Esophagus muscularis mucosa (tissue), 3 donors: Measurements from ENCODE around the gene CCNL1.

Source experiments
- CTCF ChIP-seq, 3 experiments: fragments of 200-600 bp in 2 of 3; fragments of 450-650 bp in 1 of 3; sonication (generic) in 2 of 3; IDR thresholded peaks; one replicate each; pipeline ENCODE4 v1.5.1; 2017 to 2019; ENCODE audit warnings: antibody characterized with exemption in 3 of 3, mild to moderate bottlenecking in 2 of 3, moderate library complexity in 1 of 3
- POLR2A ChIP-seq: fragments of 450-650 bp; IDR thresholded peaks from one replicate; pipeline ENCODE4 v1.6.1; 2017; ENCODE audit warnings: antibody characterized with exemption, moderate library complexity, mild to moderate bottlenecking, low read depth
- POLR2AphosphoS5 ChIP-seq, 2 donors: sonication (generic); formaldehyde crosslinking; IDR thresholded peaks; one replicate each; pipeline ENCODE4 v1.6.1; 2017; ENCODE audit warnings: antibody characterized with exemption in 2 of 2

DNA sequence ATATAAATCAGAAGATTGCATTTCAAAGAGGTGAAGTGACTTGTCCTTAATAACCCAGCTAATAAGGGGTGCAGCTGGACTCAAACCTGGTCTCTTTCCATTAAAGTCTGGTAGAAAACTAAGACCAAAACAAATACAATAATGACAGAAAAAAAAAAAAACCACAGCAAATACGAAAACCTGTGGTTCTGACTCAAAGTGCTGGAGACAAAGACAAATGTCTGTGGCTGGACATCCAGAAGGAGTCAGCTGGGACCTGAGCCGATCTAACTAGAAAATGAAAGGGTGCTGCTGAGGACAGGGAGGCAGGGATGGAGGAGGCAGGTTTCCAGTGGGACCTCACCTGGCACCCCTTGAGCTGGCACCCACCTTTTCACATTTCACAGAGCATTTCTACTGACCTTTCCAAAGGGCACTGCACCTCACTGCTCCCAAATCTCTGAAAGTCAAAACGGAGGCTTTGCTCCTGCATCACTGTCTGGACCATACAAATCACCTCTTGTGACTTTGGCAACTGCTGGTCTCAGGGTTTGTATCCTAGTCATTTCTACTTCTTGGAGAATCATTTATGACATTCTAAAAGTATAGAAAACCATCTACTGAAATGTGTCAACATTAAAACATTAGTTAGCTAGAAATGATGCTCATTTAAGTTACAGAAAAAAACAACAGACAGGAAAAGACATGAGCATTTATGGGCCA lies 61.7 kb downstream of the CCNL1 start:
- TF ChIP-seq CTCF (IDR thresholded peaks at IDR 0.05) (no peak), POLR2A (no peak), POLR2AphosphoS5 (IDR thresholded peaks at IDR 0.05) (no peak)
